ENCODE results near the gene LRRK2. TPM values are rescaled to one million over a fixed set of nuclear protein-coding genes. Genes with fewer than 3 reads are reported as not detected.

Gene LRRK2
- total and polyA plus RNA-seq, 3 experiments from 2014 or later: 0.31 TPM; not detected in 1

- ChIA-PET POLR2A (no interaction called here), CTCF (no interaction called here)
- Histone ChIP-seq H3K27me3 (ENCODE audit: insufficient read depth, low read length, poor library complexity, severe bottlenecking) (peaks cover 4% of the 10 kb centered on the region), H3K4me3 (ENCODE audit: low read length) (no peak overlapping the region), H3K4me1 (ENCODE audit: insufficient read depth, low read length) (no peaks in the 10 kb centered on the region), H3K36me3 (ENCODE audit: insufficient read depth, low read length) (no peaks in the 10 kb centered on the region), H3K9me3 (ENCODE audit: low read length) (no peaks in the 10 kb centered on the region), H3K27ac (ENCODE audit: low read depth, low read length) (no peak overlapping the region)
- Mint-ChIP-seq H3K4me1 (peaks cover 9 to 19% (median 10%) of the 10 kb centered on the region in 3 donors), H3K27me3 (peaks cover 15 to 25% of the 10 kb centered on the region in 2 donors), H3K9me3 (peaks cover 2 to 9% (median 5%) of the 10 kb centered on the region in 5 donors), H3K4me3 (no peak overlapping the region), H3K27ac (no peak overlapping the region), H3K36me3 (peaks cover 0 to 4% (median 0%) of the 10 kb centered on the region in 3 donors)
- DNase-seq: no peak
Observed at GRCh38 chr12:40229690-40230651, 5.2 kb downstream of the LRRK2 start.

DNA sequence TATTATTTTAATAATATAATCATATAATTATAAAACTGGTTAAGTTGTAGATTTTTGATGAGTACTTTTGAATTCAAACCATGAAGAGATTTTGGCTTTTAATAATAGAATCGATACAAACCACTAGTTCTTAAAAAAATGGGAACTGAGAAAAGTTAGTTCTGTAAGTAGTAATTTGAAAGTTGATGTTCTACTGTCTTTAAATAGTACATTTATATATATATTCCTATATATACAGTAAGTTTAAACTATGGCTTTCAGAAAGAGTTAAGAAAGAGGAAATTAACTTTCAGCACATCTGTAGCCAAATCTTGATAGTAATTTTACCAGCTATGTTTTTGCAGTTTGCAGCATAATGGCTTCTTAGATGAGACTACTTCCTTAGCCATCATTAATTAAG lies 7.8 kb downstream of the LRRK2 start:
- Mint-ChIP-seq H3K4me3 (no peak overlapping the region), H3K27ac (no peak overlapping the region), H3K36me3 (no peaks in the 10 kb centered on the region), H3K9me3 (peaks cover 0 to 4% (median 2%) of the 10 kb centered on the region in 5 donors), H3K4me1 (no peaks in the 10 kb centered on the region), H3K27me3 (peaks cover 3 to 9% of the 10 kb centered on the region in 2 donors)
- H3K9me3 ChIP-seq (ENCODE audit: low read length): no peaks in the 10 kb centered on the region
- ChIA-PET POLR2A (no interaction called here), CTCF (no interaction called here)
- no peaks in the 10 kb centered on the region for H3K36me3 ChIP-seq (ENCODE audit: insufficient read depth, low read length)
- H3K27me3 ChIP-seq (ENCODE audit: insufficient read depth, low read length, poor library complexity, severe bottlenecking): no peaks in the 10 kb centered on the region
- no peak overlapping the region for H3K4me3 ChIP-seq (ENCODE audit: low read length)
- H3K4me1 ChIP-seq (ENCODE audit: insufficient read depth, low read length): no peaks in the 10 kb centered on the region
- H3K27ac ChIP-seq (ENCODE audit: low read depth, low read length): no peak overlapping the region
- no peak for DNase-seq

GRCh38 chr12:40233741-40234367 lies 9.1 kb downstream of the LRRK2 start:
- ChIA-PET CTCF (no interaction called here), POLR2A (no interaction called here)
- Mint-ChIP-seq H3K9me3 (no peaks in the 10 kb centered on the region), H3K27ac (no peak overlapping the region), H3K4me1 (no peaks in the 10 kb centered on the region), H3K36me3 (no peaks in the 10 kb centered on the region), H3K4me3 (no peak overlapping the region), H3K27me3 (peaks cover 3 to 9% of the 10 kb centered on the region in 2 donors)
- no peak for DNase-seq
- Histone ChIP-seq H3K9me3 (ENCODE audit: low read length) (no peaks in the 10 kb centered on the region), H3K4me1 (ENCODE audit: insufficient read depth, low read length) (no peaks in the 10 kb centered on the region), H3K36me3 (ENCODE audit: insufficient read depth, low read length) (no peaks in the 10 kb centered on the region), H3K27ac (ENCODE audit: low read depth, low read length) (no peak overlapping the region), H3K27me3 (ENCODE audit: insufficient read depth, low read length, poor library complexity, severe bottlenecking) (no peaks in the 10 kb centered on the region), H3K4me3 (ENCODE audit: low read length) (no peak overlapping the region)

DNA sequence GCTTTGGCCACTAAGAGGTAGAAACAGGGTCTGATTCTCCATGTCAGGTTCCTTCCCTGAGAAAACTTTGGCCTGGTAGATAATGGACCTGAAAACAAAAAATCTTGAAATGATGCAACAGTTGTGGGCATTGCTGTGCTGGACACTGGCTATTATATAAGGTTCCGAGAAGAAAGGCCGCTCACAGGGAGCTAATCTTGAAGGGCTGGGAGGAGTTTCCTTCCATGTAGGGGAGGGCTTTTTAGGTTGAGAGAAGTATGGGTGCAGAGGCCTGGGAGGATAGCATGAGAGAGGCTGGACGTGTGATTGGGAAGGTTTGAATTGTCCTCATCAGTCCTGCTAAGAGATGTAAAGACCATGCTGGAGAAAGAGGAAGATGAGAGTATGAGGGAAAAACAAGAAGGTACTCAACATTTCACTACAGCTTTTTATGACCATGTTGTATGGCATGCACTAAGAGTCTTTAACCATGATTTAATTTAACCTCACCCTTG lies 11.6 kb downstream of the LRRK2 start:
- Histone ChIP-seq H3K4me3 (ENCODE audit: low read length) (no peak overlapping the region), H3K4me1 (ENCODE audit: insufficient read depth, low read length) (no peaks in the 10 kb centered on the region), H3K27me3 (ENCODE audit: insufficient read depth, low read length, poor library complexity, severe bottlenecking) (no peaks in the 10 kb centered on the region), H3K36me3 (ENCODE audit: insufficient read depth, low read length) (no peaks in the 10 kb centered on the region), H3K9me3 (ENCODE audit: low read length) (no peaks in the 10 kb centered on the region), H3K27ac (ENCODE audit: low read depth, low read length) (no peak overlapping the region)
- no peak for DNase-seq
- Mint-ChIP-seq H3K9me3 (no peaks in the 10 kb centered on the region), H3K36me3 (no peaks in the 10 kb centered on the region), H3K27ac (no peak overlapping the region), H3K27me3 (peaks cover 3 to 9% of the 10 kb centered on the region in 2 donors), H3K4me1 (no peaks in the 10 kb centered on the region), H3K4me3 (no peak overlapping the region)
- ChIA-PET CTCF (no interaction called here), POLR2A (no interaction called here)

GRCh38 chr12:40238266-40238902 lies 13.6 kb downstream of the LRRK2 start:
- Mint-ChIP-seq H3K36me3 (no peaks in the 10 kb centered on the region), H3K4me1 (no peaks in the 10 kb centered on the region), H3K9me3 (no peaks in the 10 kb centered on the region), H3K27me3 (peaks cover 0 to 5% of the 10 kb centered on the region in 2 donors), H3K4me3 (no peak overlapping the region), H3K27ac (no peak overlapping the region)
- Histone ChIP-seq H3K36me3 (ENCODE audit: insufficient read depth, low read length) (no peaks in the 10 kb centered on the region), H3K4me3 (ENCODE audit: low read length) (no peak overlapping the region), H3K9me3 (ENCODE audit: low read length) (no peaks in the 10 kb centered on the region), H3K27ac (ENCODE audit: low read depth, low read length) (no peak overlapping the region), H3K27me3 (ENCODE audit: insufficient read depth, low read length, poor library complexity, severe bottlenecking) (no peaks in the 10 kb centered on the region), H3K4me1 (ENCODE audit: insufficient read depth, low read length) (no peaks in the 10 kb centered on the region)
- no peak for DNase-seq
- CTCF ChIA-PET: no interaction called here
- POLR2A ChIA-PET: no interaction called here

DNA sequence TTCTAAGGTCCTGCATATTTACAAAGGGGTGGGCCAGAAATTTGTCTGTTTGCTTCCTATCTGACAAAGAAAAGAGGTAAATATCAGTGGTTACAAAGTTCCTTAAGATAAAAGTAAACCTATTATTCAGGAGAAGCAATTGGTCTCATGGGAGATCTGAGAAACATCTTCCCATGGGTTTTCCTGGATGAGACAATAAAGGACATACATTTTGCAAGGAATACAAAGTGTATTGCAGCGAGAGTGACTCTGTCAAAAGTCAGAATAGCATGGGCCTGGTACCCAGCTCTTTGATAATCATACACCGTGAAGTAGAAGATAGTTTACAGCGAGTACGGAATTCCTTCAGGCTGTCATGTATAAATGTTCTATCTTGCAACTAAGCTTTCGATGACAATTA lies 14.2 kb downstream of the LRRK2 start:
- Histone ChIP-seq H3K9me3 (ENCODE audit: low read length) (no peaks in the 10 kb centered on the region), H3K27ac (ENCODE audit: low read depth, low read length) (no peak overlapping the region), H3K4me3 (ENCODE audit: low read length) (no peak overlapping the region), H3K4me1 (ENCODE audit: insufficient read depth, low read length) (no peaks in the 10 kb centered on the region), H3K27me3 (ENCODE audit: insufficient read depth, low read length, poor library complexity, severe bottlenecking) (no peaks in the 10 kb centered on the region), H3K36me3 (ENCODE audit: insufficient read depth, low read length) (no peaks in the 10 kb centered on the region)
- ChIA-PET POLR2A (no interaction called here), CTCF (no interaction called here)
- no peak overlapping the region for H3K4me3 Mint-ChIP-seq
- no peaks in the 10 kb centered on the region for H3K36me3 Mint-ChIP-seq
- H3K27me3 Mint-ChIP-seq: peaks cover 0 to 3% of the 10 kb centered on the region in 2 donors
- DNase-seq: no peak
- no peak overlapping the region for H3K27ac Mint-ChIP-seq
- no peaks in the 10 kb centered on the region for H3K9me3 Mint-ChIP-seq
- no peaks in the 10 kb centered on the region for H3K4me1 Mint-ChIP-seq

DNA sequence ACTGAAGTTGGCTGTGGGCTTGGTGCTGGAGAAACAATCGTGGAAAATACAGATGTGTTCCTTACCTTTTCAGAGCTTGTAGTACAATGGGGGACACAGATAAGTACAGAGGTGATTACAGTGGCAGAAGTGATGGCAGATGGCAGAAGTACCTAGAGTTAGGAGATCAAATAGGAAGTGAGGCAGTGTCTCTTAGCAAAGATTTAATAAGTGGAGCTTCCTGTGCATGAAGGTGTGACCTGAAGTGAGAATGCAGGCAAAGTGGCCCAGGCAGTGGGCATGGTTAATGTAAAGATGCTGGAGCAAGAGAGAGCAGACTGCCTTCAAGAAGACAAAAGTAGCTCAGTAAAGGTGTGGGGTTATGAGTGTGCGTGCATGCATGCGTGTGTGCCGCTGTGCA lies 16.0 kb downstream of the LRRK2 start:
- Histone ChIP-seq H3K27ac (ENCODE audit: low read depth, low read length) (no peak overlapping the region), H3K36me3 (ENCODE audit: insufficient read depth, low read length) (no peaks in the 10 kb centered on the region), H3K4me3 (ENCODE audit: low read length) (no peak overlapping the region), H3K27me3 (ENCODE audit: insufficient read depth, low read length, poor library complexity, severe bottlenecking) (no peaks in the 10 kb centered on the region), H3K4me1 (ENCODE audit: insufficient read depth, low read length) (no peaks in the 10 kb centered on the region), H3K9me3 (ENCODE audit: low read length) (no peaks in the 10 kb centered on the region)
- Mint-ChIP-seq H3K9me3 (no peaks in the 10 kb centered on the region), H3K27me3 (peaks cover 0 to 3% of the 10 kb centered on the region in 2 donors), H3K36me3 (no peaks in the 10 kb centered on the region), H3K4me1 (no peaks in the 10 kb centered on the region), H3K27ac (no peak overlapping the region), H3K4me3 (no peak overlapping the region)
- POLR2A ChIA-PET: no interaction called here
- CTCF ChIA-PET: no interaction called here
- no peak for DNase-seq

- Mint-ChIP-seq H3K9me3 (no peaks in the 10 kb centered on the region), H3K4me3 (no peak overlapping the region), H3K36me3 (no peaks in the 10 kb centered on the region), H3K27me3 (no peaks in the 10 kb centered on the region), H3K27ac (no peak overlapping the region), H3K4me1 (no peaks in the 10 kb centered on the region)
- Histone ChIP-seq H3K4me1 (ENCODE audit: insufficient read depth, low read length) (no peaks in the 10 kb centered on the region), H3K4me3 (ENCODE audit: low read length) (no peak overlapping the region), H3K9me3 (ENCODE audit: low read length) (no peaks in the 10 kb centered on the region), H3K36me3 (ENCODE audit: insufficient read depth, low read length) (no peaks in the 10 kb centered on the region), H3K27me3 (ENCODE audit: insufficient read depth, low read length, poor library complexity, severe bottlenecking) (no peaks in the 10 kb centered on the region), H3K27ac (ENCODE audit: low read depth, low read length) (no peak overlapping the region)
- CTCF ChIA-PET: no interaction called here
- POLR2A ChIA-PET: no interaction called here
- DNase-seq: no peak
Observed at GRCh38 chr12:40241741-40242140, 16.9 kb downstream of the LRRK2 start.
